Measurements from ENCODE around the gene IYD.

- TF ChIP-seq CTCF (conservative IDR thresholded peaks at IDR 0.05; ENCODE audit: low read length), result no peak
- no peak for TF ChIP-seq EZH2phosphoT487 (IDR thresholded peaks at IDR 0.05; ENCODE audit: borderline replicate concordance)
These were observed 43.6 kb upstream of the IYD start for GRCh38 chr6:150325066-150325772.

Measured in Loucy (cell line).